Upper lobe of right lung (tissue), 1 donor: ENCODE results near the gene ELF5. TPM values are rescaled to one million over a fixed set of nuclear protein-coding genes. Genes with fewer than 3 reads are reported as not detected.

Experiments used
- ATAC-seq: fragments of 200-7000 bp; cut with Tn5 transposase; one replicate; pipeline ENCODE4 v1.9.1; 2020; ENCODE audit warnings: mild to moderate bottlenecking, moderate library complexity
- DNase-seq: peaks from one replicate; pipeline ENCODE4 v3.0.0-alpha.2; 2020
- H3K27ac ChIP-seq: fragments of 200-600 bp; one replicate; pipeline ENCODE4 v1.8.0; 2022
- H3K27me3 ChIP-seq: fragments of 200-600 bp; one replicate; pipeline ENCODE4 v1.8.0; 2022; ENCODE audit warnings: mild to moderate bottlenecking
- H3K36me3 ChIP-seq: fragments of 200-600 bp; one replicate; pipeline ENCODE4 v1.8.0; 2022
- H3K4me1 ChIP-seq: fragments of 200-600 bp; one replicate; pipeline ENCODE4 v1.8.0; 2022
- H3K4me3 ChIP-seq: fragments of 200-600 bp; one replicate; pipeline ENCODE4 v1.8.0; 2022; ENCODE audit warnings: mild to moderate bottlenecking
- H3K9me3 ChIP-seq: fragments of 200-600 bp; one replicate; pipeline ENCODE4 v1.8.0; 2022
- intact Hi-C: fragments of 100-400 bp; cut with DNase I; formaldehyde crosslinking; loops from one replicate; pipeline ENCODE4 v1.11.0; 2022
- total RNA-seq: library from RNA; stranded (reverse); fragmentation: NEBNext Ultra II Directional; extraction: Animal tissue kit (Norgen Biotek cat#: 25700); gene quantifications from one replicate; pipeline ENCODE4 v1.2.1, GENCODE V29; 2021
- TF ChIP-seq, protein P1 (sequence below): fragments of 200-600 bp; IDR thresholded peaks from one replicate; pipeline ENCODE4 v1.8.0; 2022; ENCODE audit warnings: antibody characterized with exemption
- donor health status: DM: no; HTN: yes; CAD: no; lungs with severe emphysema.

ELF5 gene
- total RNA-seq, 1 donor from 2014 or later: 10.7 TPM

DNA sequence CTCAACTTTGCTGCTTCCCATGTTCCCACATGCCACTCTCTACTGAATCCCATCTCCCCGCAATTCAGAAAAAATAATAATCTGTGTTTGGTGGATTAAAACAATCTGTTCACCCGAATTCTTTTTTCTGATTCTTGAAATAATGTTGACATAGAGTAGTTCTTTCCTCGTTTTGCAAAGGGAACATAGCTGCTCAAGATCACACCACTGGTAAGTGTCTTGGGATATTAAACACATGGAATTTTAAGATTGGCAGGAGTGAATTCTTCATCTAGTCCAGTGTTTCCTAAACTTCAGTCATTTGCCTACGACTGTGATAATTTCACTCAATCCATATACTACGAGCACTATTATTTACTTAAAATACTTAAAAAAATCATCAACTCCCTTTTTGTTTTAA lies 6.0 kb downstream of the ELF5 start:
- H3K4me3 ChIP-seq: no peak overlapping the region
- no peak for DNase-seq

DNA sequence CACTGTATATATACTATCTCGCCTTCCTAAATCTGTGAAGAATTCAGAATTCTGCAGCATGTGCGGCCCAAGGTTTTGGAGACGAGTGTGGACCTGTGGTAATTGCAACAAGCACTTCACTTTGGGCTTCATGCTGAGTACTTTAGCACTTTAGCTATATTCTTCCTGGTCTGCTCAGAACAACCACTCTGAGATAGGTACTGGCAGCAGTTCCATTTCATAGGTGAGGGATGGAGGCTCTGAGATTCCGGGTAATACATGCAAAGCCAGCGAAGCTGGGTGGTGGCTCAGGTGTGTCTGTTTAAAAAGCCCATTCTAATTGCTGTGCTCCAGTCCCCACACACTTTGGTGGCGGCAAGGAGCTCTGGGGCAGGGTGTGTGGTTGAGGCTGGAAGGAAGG lies 6.4 kb downstream of the ELF5 start:
- no peak overlapping the region for H3K27ac ChIP-seq
- peaks cover 27% of the 10 kb centered on the region for H3K4me1 ChIP-seq
- ATAC-seq (peak; percentile 68), DNase-seq (no peak)
- no peaks in the 10 kb centered on the region for H3K36me3 ChIP-seq
- TF ChIP-seq, protein P1, sequence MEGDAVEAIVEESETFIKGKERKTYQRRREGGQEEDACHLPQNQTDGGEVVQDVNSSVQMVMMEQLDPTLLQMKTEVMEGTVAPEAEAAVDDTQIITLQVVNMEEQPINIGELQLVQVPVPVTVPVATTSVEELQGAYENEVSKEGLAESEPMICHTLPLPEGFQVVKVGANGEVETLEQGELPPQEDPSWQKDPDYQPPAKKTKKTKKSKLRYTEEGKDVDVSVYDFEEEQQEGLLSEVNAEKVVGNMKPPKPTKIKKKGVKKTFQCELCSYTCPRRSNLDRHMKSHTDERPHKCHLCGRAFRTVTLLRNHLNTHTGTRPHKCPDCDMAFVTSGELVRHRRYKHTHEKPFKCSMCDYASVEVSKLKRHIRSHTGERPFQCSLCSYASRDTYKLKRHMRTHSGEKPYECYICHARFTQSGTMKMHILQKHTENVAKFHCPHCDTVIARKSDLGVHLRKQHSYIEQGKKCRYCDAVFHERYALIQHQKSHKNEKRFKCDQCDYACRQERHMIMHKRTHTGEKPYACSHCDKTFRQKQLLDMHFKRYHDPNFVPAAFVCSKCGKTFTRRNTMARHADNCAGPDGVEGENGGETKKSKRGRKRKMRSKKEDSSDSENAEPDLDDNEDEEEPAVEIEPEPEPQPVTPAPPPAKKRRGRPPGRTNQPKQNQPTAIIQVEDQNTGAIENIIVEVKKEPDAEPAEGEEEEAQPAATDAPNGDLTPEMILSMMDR: no peak
- H3K9me3 ChIP-seq: no peaks in the 10 kb centered on the region
- no peaks in the 10 kb centered on the region for H3K27me3 ChIP-seq
- intact Hi-C loops: no loop called here
- H3K4me3 ChIP-seq: no peak overlapping the region

More for the DNA sequence above, 6.0 kb downstream of the ELF5 start:
- no peaks in the 10 kb centered on the region for H3K9me3 ChIP-seq
- no peak for ATAC-seq
- no peaks in the 10 kb centered on the region for H3K36me3 ChIP-seq
- no peaks in the 10 kb centered on the region for H3K27me3 ChIP-seq
- no peak overlapping the region for H3K27ac ChIP-seq
- TF ChIP-seq, protein P1: no peak
- H3K4me1 ChIP-seq: peaks cover 22% of the 10 kb centered on the region
- intact Hi-C loops: no loop called here

DNA sequence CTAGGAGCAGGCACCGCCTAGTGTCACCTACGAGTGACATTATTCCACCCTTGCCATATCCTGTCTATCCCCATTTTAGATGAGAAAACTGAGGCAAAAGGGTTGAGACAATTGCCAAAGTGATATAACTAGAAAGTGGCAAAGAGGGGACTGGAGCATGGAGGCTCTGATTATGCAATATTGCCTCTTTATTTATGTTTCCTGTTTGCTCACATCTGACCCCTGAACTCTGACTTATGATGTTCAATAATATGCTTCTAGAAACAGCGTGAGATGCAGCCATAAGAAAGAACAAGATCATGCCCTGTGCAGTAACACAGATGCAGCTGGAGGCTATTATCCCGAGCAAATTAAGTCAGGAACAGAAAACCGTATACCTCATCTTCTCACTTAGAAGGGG lies 7.7 kb downstream of the ELF5 start:
- no peaks in the 10 kb centered on the region for H3K9me3 ChIP-seq
- no peak overlapping the region for H3K4me3 ChIP-seq
- ATAC-seq: no peak
- no peaks in the 10 kb centered on the region for H3K36me3 ChIP-seq
- intact Hi-C loops: no loop called here
- peaks cover 37% of the 10 kb centered on the region for H3K4me1 ChIP-seq
- TF ChIP-seq, protein P1: no peak
- no peak overlapping the region for H3K27ac ChIP-seq
- no peak for DNase-seq
- H3K27me3 ChIP-seq: no peaks in the 10 kb centered on the region

DNA sequence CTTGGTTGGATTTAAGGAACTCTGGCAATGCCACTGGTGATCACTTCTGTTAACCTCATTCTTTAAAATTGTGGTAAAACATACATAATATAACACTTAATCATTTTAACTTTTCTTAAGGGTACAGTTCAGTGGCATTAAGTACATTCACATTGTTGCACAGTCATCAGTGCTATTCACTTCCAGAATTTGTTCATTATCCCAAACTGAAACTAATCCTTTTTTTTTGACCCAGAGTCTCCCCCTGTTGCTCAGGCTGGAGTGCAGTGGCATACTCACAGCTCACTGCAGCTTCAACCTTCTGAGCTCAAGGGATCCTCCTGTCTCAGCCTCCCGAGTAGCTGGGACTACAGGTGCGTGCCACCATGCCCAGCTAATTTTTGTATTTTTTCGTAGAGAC lies 10.6 kb downstream of the ELF5 start:
- H3K27ac ChIP-seq: peak overlapping the region; percentile 78
- H3K4me1 ChIP-seq: peaks cover 30% of the 10 kb centered on the region
- intact Hi-C loops: no loop called here
- H3K9me3 ChIP-seq: no peaks in the 10 kb centered on the region
- TF ChIP-seq, protein P1: no peak
- no peak for ATAC-seq
- H3K4me3 ChIP-seq: no peak overlapping the region
- no peak for DNase-seq
- no peaks in the 10 kb centered on the region for H3K27me3 ChIP-seq
- no peaks in the 10 kb centered on the region for H3K36me3 ChIP-seq

DNA sequence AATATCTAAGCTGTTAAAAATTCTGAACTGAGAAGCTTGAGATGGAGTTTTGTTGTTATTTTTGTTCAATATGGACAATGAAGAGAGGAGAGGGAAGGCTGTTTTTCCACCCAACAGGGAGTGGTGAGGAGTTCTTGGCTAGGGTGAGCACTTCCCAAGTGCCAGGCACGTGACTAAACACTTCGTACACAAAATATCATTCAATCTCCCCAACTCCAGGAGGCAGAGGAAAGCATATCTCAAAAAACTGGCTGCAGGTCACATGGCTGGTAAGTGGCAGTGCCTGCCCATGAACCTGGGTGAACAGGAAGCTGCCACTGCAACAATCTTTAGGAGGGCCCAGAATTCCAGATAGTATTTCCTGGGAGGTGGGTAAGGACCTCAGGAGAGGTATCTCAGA lies 11.6 kb downstream of the ELF5 start:
- Histone ChIP-seq H3K9me3 (no peaks in the 10 kb centered on the region), H3K4me3 (no peak overlapping the region), H3K27ac (peak overlapping the region; percentile 78), H3K27me3 (no peaks in the 10 kb centered on the region), H3K4me1 (peaks cover 29% of the 10 kb centered on the region), H3K36me3 (no peaks in the 10 kb centered on the region)
- intact Hi-C loops: no loop called here
- ATAC-seq (peak; percentile 50), DNase-seq (no peak)
- TF ChIP-seq, protein P1: no peak

DNA sequence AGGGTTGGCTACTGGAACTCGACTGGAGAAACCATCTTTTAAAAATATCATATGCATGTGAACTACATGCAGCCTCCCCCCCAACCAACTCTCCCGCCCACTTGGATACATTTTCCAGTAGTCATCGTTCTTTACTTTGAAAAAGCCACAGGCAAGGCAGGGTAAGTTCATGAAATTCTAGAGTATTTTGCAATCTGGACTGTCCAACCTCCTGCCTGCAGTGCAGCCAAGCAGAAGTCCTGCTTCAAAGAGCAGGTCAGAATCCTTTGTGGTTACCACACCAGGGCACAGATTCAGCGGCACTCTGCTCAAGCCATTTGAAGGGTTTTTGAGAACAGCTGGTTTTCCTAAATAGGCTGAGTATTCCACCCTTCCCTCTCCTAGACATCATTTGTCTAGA lies 12.1 kb downstream of the ELF5 start:
- Histone ChIP-seq H3K4me3 (no peak overlapping the region), H3K36me3 (no peaks in the 10 kb centered on the region), H3K27me3 (no peaks in the 10 kb centered on the region), H3K27ac (peak overlapping the region; percentile 78), H3K9me3 (no peaks in the 10 kb centered on the region), H3K4me1 (peaks cover 29% of the 10 kb centered on the region)
- ATAC-seq (peak; percentile 90), DNase-seq (no peak)
- TF ChIP-seq, protein P1: no peak
- intact Hi-C loops: no loop called here
